ENCODE results near the gene KCNA10.

DNA sequence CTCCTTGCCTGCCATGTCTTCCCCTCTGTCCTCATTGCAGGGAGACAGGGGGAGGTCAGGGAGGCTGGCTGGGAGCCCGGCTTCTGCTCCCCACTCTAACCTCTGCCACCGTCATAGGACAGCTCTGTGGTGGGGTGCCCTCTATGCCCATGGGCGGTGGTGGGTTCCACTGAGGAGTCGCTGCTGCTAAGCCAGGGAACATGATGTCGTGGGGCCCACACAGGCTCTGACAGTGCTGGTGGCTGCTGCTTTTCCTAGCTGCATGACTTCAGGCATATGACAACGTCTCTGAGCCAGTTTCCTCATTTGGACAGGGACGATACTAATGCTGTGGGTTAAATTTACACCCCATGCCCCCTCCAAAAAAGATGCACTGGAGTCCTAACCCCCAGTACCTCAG, 14.7 kb downstream of the KCNA10 start:
- TF ChIP-seq CTCF (conservative IDR thresholded peaks at IDR 0.05; ENCODE audit: low read depth, low read length) = no peak
- no peak for TF ChIP-seq EZH2 (IDR thresholded peaks at IDR 0.05; ENCODE audit: low read length, unreplicated experiment)
- no peak for TF ChIP-seq EZH2phosphoT487 (IDR thresholded peaks at IDR 0.05; ENCODE audit: borderline replicate concordance, low read length)
